K562 (cell line): ENCODE results near the gene TAAR5. TPM values are rescaled to one million over a fixed set of nuclear protein-coding genes. Genes with fewer than 3 reads are reported as not detected.

Source experiments
- ATAC-seq: fragments of 200-7000 bp; cut with Tn5 transposase; 3 replicates; pipeline ENCODE4 v1.9.1; 2020; ENCODE audit warnings: moderate library complexity
- BruUV-seq: library from RNA; stranded (reverse); fragments of 400-500 nt; replicated peaks from 2 replicates; lab custom pipeline; 2021; lab: Mats Ljungman, UMichigan
- CTCF ChIA-PET: fragments of 300-600 bp; formaldehyde crosslinking; extraction: SDS; loops from one replicate; lab custom pipeline; 2021; ENCODE audit warnings: low intra/inter-chr PET ratio; lab: Yijun Ruan, JAX
- POLR2A ChIA-PET: fragments of 300-600, 350-650 bp; sonication (Branson Sonifier 250); formaldehyde crosslinking; extraction: SDS; loops from one replicate; lab custom pipeline; 2021; ENCODE audit warnings: antibody characterized with exemption, inconsistent platforms; lab: Yijun Ruan, JAX
- DNase-seq, 4 experiments: peaks; one replicate each; pipeline versions ENCODE4 v3.0.0 to v3.0.0-alpha.2; 2011 to 2018; ENCODE audit warnings: low spot score in 3 of 4, mixed read lengths in 3 of 4; ENCODE audit errors: extremely low read depth in 1 of 4
- FAIRE-seq: peaks from 2 replicates; lab custom pipeline; 2011; peaks lifted over from hg19 to GRCh38; lab: Jason Lieb, UNC
- H2AFZ ChIP-seq: 2 replicates; pipeline ENCODE4 v1.6.0; 2011; ENCODE audit warnings: low read depth, low read length, control low read depth, inconsistent platforms
- H3K27ac ChIP-seq: fragments of 200-600 bp; 3 replicates; pipeline ENCODE4 v1.8.0; 2011; ENCODE audit warnings: low read depth, mild to moderate bottlenecking, control low read depth, inconsistent platforms, low read length, moderate library complexity, mixed read lengths; ENCODE audit errors: extremely low read depth
- H3K27me3 ChIP-seq, 2 experiments: fragments of 300-600 bp in 1 of 2; 2 replicates in 1 of 2; 3 replicates in 1 of 2; pipeline versions ENCODE4 v1.6.0 to v1.8.0; 2011; ENCODE audit warnings: inconsistent platforms in 2 of 2, low read length in 2 of 2, mild to moderate bottlenecking in 1 of 2, mixed read lengths in 1 of 2, moderate library complexity in 1 of 2; ENCODE audit not compliant: control insufficient read depth in 2 of 2, insufficient read depth in 2 of 2
- H3K36me3 ChIP-seq: fragments of 300-600 bp; 3 replicates; pipeline ENCODE4 v1.8.0; 2011; ENCODE audit warnings: mild to moderate bottlenecking, low read length, inconsistent platforms; ENCODE audit not compliant: control insufficient read depth, insufficient read depth
- H3K4me1 ChIP-seq, 2 experiments: fragments of 200-600 bp in 1 of 2; replicated peaks in 1 of 2; 2 replicates in 1 of 2; 3 replicates in 1 of 2; pipeline versions ENCODE4 v1.5.1 to v1.8.0; 2011; ENCODE audit warnings: inconsistent platforms in 2 of 2, low read length in 2 of 2, mild to moderate bottlenecking in 1 of 2, mixed read lengths in 1 of 2, moderate library complexity in 1 of 2; ENCODE audit not compliant: control insufficient read depth in 2 of 2, insufficient read depth in 2 of 2
- H3K4me2 ChIP-seq: 2 replicates; pipeline ENCODE4 v1.6.1; 2011; ENCODE audit warnings: low read length, control low read depth, inconsistent platforms, mixed read lengths; ENCODE audit not compliant: insufficient read depth
- H3K4me3 ChIP-seq: fragments of 200-600 bp; sonication (generic), shearing (Covaris generic); 2 replicates; pipeline ENCODE4 v1.5.1; 2016; ENCODE audit warnings: control low read depth, inconsistent platforms
- H3K79me2 ChIP-seq: fragments of 200-600 bp; 3 replicates; pipeline ENCODE4 v1.8.0; 2011; ENCODE audit warnings: low read length, inconsistent platforms; ENCODE audit not compliant: control insufficient read depth, insufficient read depth
- H3K9ac ChIP-seq, 2 experiments: 2 replicates each; pipeline versions ENCODE4 v1.6.0 to v1.6.1; 2011; ENCODE audit warnings: low read depth in 2 of 2, low read length in 2 of 2, control low read depth in 1 of 2, inconsistent platforms in 1 of 2, mild to moderate bottlenecking in 1 of 2, mixed read lengths in 1 of 2; ENCODE audit not compliant: insufficient read depth in 1 of 2
- H3K9me1 ChIP-seq: one replicate; pipeline ENCODE4 v1.6.0; 2011; ENCODE audit warnings: inconsistent platforms, mild to moderate bottlenecking, low read length, moderate library complexity; ENCODE audit not compliant: control insufficient read depth, insufficient read depth
- H3K9me3 ChIP-seq: replicated peaks from 2 replicates; pipeline ENCODE4 v1.5.1; 2011; ENCODE audit warnings: low read depth, low read length, inconsistent platforms; ENCODE audit not compliant: control insufficient read depth, insufficient read depth
- H4K20me1 ChIP-seq: replicated peaks from 2 replicates; pipeline ENCODE4 v1.6.1; 2011; ENCODE audit warnings: low read length, inconsistent platforms, mixed read lengths; ENCODE audit not compliant: control insufficient read depth, insufficient read depth
- ATF4 ChIP-seq: fragments of 450-650 bp; formaldehyde crosslinking; IDR thresholded peaks from 2 replicates; pipeline ENCODE4 v1.4.0; 2022; ENCODE audit warnings: mild to moderate bottlenecking, moderate library complexity
- COPS2 ChIP-seq: fragments of 450-650 bp; conservative IDR thresholded peaks from 2 replicates; pipeline ENCODE4 v1.6.1; 2016; ENCODE audit warnings: mild to moderate bottlenecking, moderate library complexity
- EP300 ChIP-seq: IDR thresholded peaks from 2 replicates; pipeline ENCODE4 v1.6.1; 2012; ENCODE audit warnings: low read length, improper control_type of control experiment
- HMGN3 ChIP-seq: IDR thresholded peaks from 2 replicates; pipeline ENCODE4 v1.6.1; 2011; ENCODE audit warnings: borderline replicate concordance, low read depth, mild to moderate bottlenecking, mixed read lengths, low read length; ENCODE audit not compliant: insufficient read length; ENCODE audit errors: extremely low read depth
- HNRNPL ChIP-seq: fragments of 200-400 bp; formaldehyde crosslinking; IDR thresholded peaks from 2 replicates; pipeline ENCODE4 v1.6.1; 2017; ENCODE audit warnings: low read depth, mild to moderate bottlenecking, low read length
- MCM7 ChIP-seq, 2 experiments: fragments of 450-650 bp; IDR thresholded peaks; 2 replicates each; pipeline ENCODE4 v1.6.1; 2016 to 2018
- MED1 ChIP-seq: sonication (generic); formaldehyde crosslinking; IDR thresholded peaks from 2 replicates; pipeline ENCODE4 v1.8.1; 2023; ENCODE audit warnings: missing genetic modification reagents, borderline replicate concordance
- PHF20 ChIP-seq: fragments of 450-650 bp; IDR thresholded peaks from 2 replicates; pipeline ENCODE4 v1.6.1; 2018; ENCODE audit not compliant: partially characterized antibody
- SREBF2 ChIP-seq: sonication (generic); formaldehyde crosslinking; IDR thresholded peaks from 2 replicates; pipeline ENCODE4 v1.4.0; 2020; ENCODE audit warnings: mild to moderate bottlenecking, missing genetic modification reagents
- TFAP4 ChIP-seq: sonication (generic); formaldehyde crosslinking; IDR thresholded peaks from 2 replicates; pipeline ENCODE4 v1.8.0; 2022; ENCODE audit warnings: missing genetic modification reagents, mild to moderate bottlenecking, moderate library complexity, borderline replicate concordance
- XRCC4 ChIP-seq: IDR thresholded peaks from one replicate; pipeline ENCODE4 v1.6.1; 2011; ENCODE audit not compliant: insufficient read depth, insufficient read length; ENCODE audit errors: extremely low read depth
- ZBTB33 ChIP-seq: sonication (generic); formaldehyde crosslinking; IDR thresholded peaks from 2 replicates; pipeline ENCODE4 v1.8.1; 2023; ENCODE audit warnings: mild to moderate bottlenecking, missing genetic modification reagents
- WGBS: fragments of 100-300 bp; shearing (Covaris generic); methylation state at CpG from one replicate; pipeline ENCODE4 v1.1.6; 2016; ENCODE audit warnings: low coverage, mixed read lengths; ENCODE audit not compliant: insufficient coverage; ENCODE audit errors: missing lambda C conversion rate; 5-methylcytosine and 5-hydroxymethylcytosine counted together
- in situ Hi-C: fragments of 300-500 bp; cut with MboI; formaldehyde crosslinking; loops from 4 replicates; pipeline ENCODE4 v1.15.0; 2018; ENCODE audit warnings: inconsistent platforms, mixed read lengths
- intact Hi-C: fragments of 100-400 bp; cut with micrococcal nuclease; formaldehyde crosslinking; loops from 2 replicates; pipeline ENCODE4 v1.14.2; 2022
- polyA plus RNA-seq, 8 experiments: library from polyadenylated mRNA; depleted of rRNA in 4 of 8; stranded (reverse) in 5 of 8; unstranded in 3 of 8; fragments of >200 nt; fragmentation: Nextera tagmentation in 2 of 8; fragmentation: Illumina TruSeq in 1 of 8; extraction: Ambion mirVana in 2 of 8; extraction: Trizol in 1 of 8; gene quantifications; 2 replicates each; pipeline versions ENCODE4 v1.2.1 to v1.2.3, GENCODE V29; 2011 to 2014; ENCODE audit warnings: inconsistent platforms in 1 of 8, missing spikeins in 1 of 8
- total RNA-seq, 7 experiments: library from RNA; depleted of rRNA in 6 of 7; stranded (reverse); fragments of >200 nt in 6 of 7; fragmentation: Illumina TruSeq in 2 of 7; extraction: Trizol in 2 of 7; gene quantifications; 2 replicates each; pipeline versions ENCODE4 v1.2.1 to v1.2.3, GENCODE V29; 2011 to 2021; ENCODE audit warnings: low replicate concordance in 1 of 7

Gene TAAR5
- total and polyA plus RNA-seq, 9 of the 15 experiments (the other 6 are each of a cell fraction or from before 2014, with no cell fraction given): not detected

GRCh38 chr6:132607544-132608233, 18.1 kb upstream of the TAAR5 start:
- WGBS: 0% methylated on average over 5 of the region's 5 CpGs
- FAIRE-seq: no peak
- CTCF ChIA-PET: no interaction called here

GRCh38 chr6:132604635-132605152, 15.2 kb upstream of the TAAR5 start:
- peaks cover 0 to 4% of the 10 kb centered on the region in 2 experiments; a peak in 1 of 5 replicates for H3K27me3 ChIP-seq
- no peak overlapping the region for H3K4me3 ChIP-seq
- H3K9me3 ChIP-seq: no peaks in the 10 kb centered on the region
- H2AFZ ChIP-seq: no peak overlapping the region
- no peaks in the 10 kb centered on the region for H4K20me1 ChIP-seq
- POLR2A ChIA-PET: interaction anchor here (0.6 kb wide), 1 partner anchor 37 kb away, joined by 3 read pairs; no protein-coding TSS in a partner anchor
- H3K4me1 ChIP-seq: no peaks in the 10 kb centered on the region
- in situ Hi-C loops: no loop called here
- no peak for FAIRE-seq
- 0% methylated on average over 8 of the region's 8 CpGs for WGBS
- no peaks in the 10 kb centered on the region for H3K79me2 ChIP-seq
- DNase-seq: no peak
- no peak overlapping the region for H3K9ac ChIP-seq
- CTCF ChIA-PET: no interaction called here
- ATAC-seq: no peak
- intact Hi-C loops: no loop called here
- TF ChIP-seq EP300: no peak
- TF ChIP-seq ATF4 (CRISPR knock-in tag): no peak
- no peak for TF ChIP-seq SREBF2 (CRISPR knock-in tag)
- TF ChIP-seq MCM7 (IDR thresholded peaks at IDR 0.05): no peak
- no peak for TF ChIP-seq TFAP4 (CRISPR knock-in tag)
- no peak for TF ChIP-seq HNRNPL
- TF ChIP-seq ZBTB33 (CRISPR knock-in tag): no peak
- TF ChIP-seq HMGN3: no peak
- no peak for TF ChIP-seq COPS2
- H3K4me2 ChIP-seq: no peak overlapping the region
- BruUV-seq: no TSS peak
- H3K27ac ChIP-seq: no peak overlapping the region
- no peaks in the 10 kb centered on the region for H3K9me1 ChIP-seq
- H3K36me3 ChIP-seq: no peaks in the 10 kb centered on the region

More at GRCh38 chr6:132607544-132608233, 18.1 kb upstream of the TAAR5 start:
- in situ Hi-C loops (no loop called here), intact Hi-C loops (no loop called here)
- ATAC-seq (no peak), DNase-seq (no peak)
- peaks cover 0 to 4% of the 10 kb centered on the region in 2 experiments; a peak in 1 of 5 replicates for H3K27me3 ChIP-seq
- POLR2A ChIA-PET: no interaction called here
- H3K36me3 ChIP-seq: no peaks in the 10 kb centered on the region
- H3K27ac ChIP-seq: no peak overlapping the region
- H3K9me3 ChIP-seq: no peaks in the 10 kb centered on the region
- H3K79me2 ChIP-seq: no peaks in the 10 kb centered on the region
- H3K9me1 ChIP-seq: no peaks in the 10 kb centered on the region
- no TSS peak for BruUV-seq
- no peak overlapping the region for H3K4me2 ChIP-seq
- H3K4me3 ChIP-seq: no peak overlapping the region
- TF ChIP-seq PHF20: no peak
- no peak for TF ChIP-seq MED1 (CRISPR knock-in tag)
- no peak for TF ChIP-seq XRCC4
- no peaks in the 10 kb centered on the region for H4K20me1 ChIP-seq
- no peak overlapping the region for H3K9ac ChIP-seq
- H2AFZ ChIP-seq: no peak overlapping the region
- no peaks in the 10 kb centered on the region for H3K4me1 ChIP-seq
